ENCODE results near the gene TGM6.
A peak's percentile ranks its signal among the peaks of the same experiment; 100 is the strongest.
"Not testable (repeated sequence)": the region's sequence is repeated elsewhere in the genome, so short reads cannot be mapped to it uniquely, and the experiment has no call there.

The TGM6 gene

GRCh38 chr20:2399390-2399789, 18.7 kb downstream of the TGM6 start:
- DNase-seq (ENCODE audit: low read depth): no peak

DNA sequence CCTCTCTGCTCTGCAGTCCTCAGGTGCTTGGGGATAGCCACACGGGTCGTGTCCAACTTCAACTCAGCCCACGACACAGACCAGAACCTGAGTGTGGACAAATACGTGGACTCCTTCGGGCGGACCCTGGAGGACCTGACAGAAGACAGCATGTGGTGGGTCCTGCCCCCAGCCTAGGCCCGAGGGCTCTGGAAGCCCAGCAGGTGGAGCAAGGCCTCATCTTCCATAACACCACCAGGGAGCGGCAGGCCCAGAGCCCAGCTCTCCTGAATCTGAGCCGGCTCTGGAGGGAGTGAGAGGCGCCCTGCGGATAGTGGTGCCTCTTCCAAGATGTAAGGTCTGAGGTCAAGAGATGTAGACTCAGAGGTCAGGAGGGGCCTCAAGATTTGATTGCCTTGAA, 19.6 kb downstream of the TGM6 start:
- no peak for DNase-seq (ENCODE audit: low read depth)

- no peak for DNase-seq (ENCODE audit: low read depth)
Observed at GRCh38 chr20:2401527-2401926, 20.8 kb downstream of the TGM6 start.

DNA sequence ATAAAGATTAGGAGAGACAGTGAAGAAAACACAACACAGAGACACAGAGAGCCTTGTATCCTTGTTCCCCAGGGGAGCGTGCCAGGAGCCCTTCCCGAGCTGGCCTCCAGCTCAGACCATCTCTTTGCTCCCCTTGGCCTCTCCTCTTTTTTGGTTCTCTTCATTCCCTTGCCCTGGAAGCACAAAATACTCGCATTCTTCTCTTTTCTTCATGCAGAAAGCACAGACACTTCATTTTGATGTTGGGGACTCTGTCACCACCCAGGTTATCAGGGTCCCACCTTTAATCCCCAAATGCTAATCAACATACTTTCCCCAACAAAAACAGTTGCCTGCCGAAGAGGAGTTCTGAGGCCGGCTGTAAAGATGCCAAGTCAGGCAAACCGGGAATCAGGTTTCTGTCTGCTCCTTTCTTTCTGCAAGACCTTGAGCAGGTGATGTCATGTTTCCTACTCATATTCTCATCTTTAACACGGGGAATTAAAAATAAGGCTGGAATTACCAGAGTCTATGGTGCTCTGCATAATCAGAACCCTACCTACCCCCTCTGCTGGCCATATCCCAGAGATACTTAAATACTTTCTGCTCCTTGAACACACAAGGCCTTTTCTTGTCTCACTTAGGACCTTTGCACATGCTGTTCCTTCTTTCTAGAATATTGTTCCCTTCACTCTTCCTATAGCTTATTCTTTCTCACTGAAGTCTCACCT, 21.7 kb downstream of the TGM6 start:
- DNase-seq (ENCODE audit: low read depth): no peak

- no peak for DNase-seq (ENCODE audit: low read depth)
Observed at GRCh38 chr20:2403291-2404052, 22.8 kb downstream of the TGM6 start.

DNA sequence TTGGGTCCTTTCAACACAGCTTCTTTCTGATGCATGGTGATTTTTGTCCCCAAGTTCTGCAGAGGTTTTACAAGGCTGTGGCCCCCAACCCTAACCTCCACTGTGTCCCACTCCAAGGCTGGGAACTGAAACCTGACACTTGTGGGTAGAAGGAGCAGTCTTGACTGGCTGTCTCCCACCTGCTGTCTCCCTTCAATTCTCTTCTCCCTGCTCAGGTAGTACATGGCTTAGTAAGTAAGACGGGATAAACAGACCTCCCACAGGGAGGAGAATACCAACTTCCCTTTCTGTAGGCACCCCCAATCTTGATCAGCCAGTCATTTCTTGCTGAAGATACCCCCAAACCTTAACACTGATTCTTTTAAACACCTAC, 25.0 kb downstream of the TGM6 start:
- no peak for DNase-seq (ENCODE audit: low read depth)

GRCh38 chr20:2407355-2407754, 26.7 kb downstream of the TGM6 start:
- not testable (repeated sequence) for DNase-seq (ENCODE audit: low read depth)

GRCh38 chr20:2408111-2408510, 27.4 kb downstream of the TGM6 start:
- DNase-seq (ENCODE audit: low read depth): no peak

DNA sequence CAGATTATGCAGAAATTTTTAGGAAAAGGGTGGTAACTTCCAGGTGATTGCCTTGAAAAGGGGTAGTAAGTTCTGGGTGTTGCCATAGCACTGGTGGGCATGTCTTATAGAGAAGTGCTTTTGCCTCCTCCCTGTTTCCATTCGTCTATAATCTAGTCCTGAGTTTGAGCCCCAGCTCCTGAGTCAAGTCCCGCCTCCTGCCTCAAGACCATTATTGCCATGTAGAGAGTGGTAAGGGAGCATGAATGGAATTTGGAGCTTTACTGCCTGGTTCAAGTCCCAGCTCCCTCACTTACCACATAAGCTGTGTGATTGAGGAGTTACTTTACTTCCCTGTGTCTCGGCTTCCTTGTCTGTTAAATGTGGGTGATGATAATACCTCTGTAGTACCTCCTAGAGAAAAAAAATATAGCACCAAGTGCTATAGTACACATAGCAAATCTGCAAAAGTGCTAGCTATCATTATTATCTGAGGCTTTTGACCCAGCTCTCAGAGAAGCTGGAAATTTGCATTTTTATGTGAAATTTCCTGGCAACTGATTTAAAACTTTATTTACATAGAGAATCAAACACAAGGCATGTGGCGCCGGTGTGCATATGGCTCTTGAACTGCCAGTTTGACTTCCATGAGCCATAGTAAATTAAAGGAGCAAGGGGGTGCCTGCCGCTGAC, 36.0 kb downstream of the TGM6 start:
- DNase-seq (ENCODE audit: low read depth): no peak

GRCh38 chr20:2417213-2417541, 36.5 kb downstream of the TGM6 start:
- DNase-seq (ENCODE audit: low read depth): no peak

DNA sequence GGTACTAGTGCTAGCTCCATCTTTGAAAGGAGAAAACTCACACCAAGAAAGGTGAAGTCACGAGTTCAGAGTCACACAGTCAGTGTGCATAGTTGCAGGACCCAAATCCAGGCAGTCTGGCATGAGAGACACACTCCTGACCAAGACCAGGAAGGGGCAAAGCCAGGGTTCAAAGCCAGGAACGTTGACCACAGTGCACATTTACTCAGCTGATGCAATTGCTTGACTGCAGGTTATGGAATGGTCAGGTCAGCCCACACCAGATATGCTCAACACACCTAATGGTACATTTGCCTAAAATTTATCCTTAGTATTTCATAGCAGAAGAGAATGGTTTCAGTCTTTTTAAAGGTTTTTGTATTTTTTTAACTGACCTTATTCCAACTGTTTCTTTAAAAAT, 37.7 kb downstream of the TGM6 start:
- no peak for DNase-seq (ENCODE audit: low read depth)

GRCh38 chr20:2420510-2420909, 39.8 kb downstream of the TGM6 start:
- no peak for DNase-seq (ENCODE audit: low read depth)

DNA sequence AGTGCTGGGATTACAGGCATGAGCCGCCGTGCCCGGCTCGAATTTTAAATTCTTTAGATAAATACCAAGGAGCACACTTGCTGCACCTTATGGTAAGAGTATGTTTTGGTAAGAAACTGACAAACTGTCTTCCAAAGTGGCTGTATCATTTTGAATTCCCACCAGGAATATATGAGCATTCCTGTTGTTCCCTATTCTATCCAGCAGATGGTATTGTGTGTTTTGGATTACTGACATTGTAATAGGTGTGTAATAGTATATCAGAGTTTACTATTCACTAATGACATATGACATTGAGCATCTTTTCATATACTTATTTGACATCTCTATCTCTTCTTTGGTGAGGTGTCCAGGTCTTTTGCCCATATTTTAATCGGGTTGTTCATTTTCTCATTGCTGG, 40.5 kb downstream of the TGM6 start:
- DNase-seq (ENCODE audit: low read depth): no peak

DNA sequence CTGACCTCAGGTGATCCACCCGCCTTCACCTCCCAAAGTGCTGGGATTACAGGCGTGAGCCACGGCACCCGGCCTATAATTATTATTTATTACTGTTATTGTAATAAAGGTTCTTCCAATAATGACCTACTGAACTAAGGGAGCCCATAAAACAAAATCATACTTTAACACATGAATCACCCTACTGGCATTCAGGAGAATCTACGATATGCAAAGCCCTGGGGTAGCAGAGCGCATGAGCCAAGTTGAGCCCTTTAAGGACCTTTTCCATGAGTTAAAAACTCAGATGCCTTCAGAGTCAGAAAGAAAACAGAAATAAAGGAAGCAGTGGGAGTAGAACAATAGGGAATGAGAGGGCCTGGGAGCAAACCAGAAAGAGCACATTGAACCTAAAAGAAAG, 48.4 kb downstream of the TGM6 start:
- DNase-seq (ENCODE audit: low read depth): no peak

- DNase-seq (ENCODE audit: low read depth): no peak
Observed at GRCh38 chr20:2430538-2430937, 49.8 kb downstream of the TGM6 start.

- no peak for DNase-seq (ENCODE audit: low read depth)
Observed at GRCh38 chr20:2431185-2431584, 50.5 kb downstream of the TGM6 start.

DNA sequence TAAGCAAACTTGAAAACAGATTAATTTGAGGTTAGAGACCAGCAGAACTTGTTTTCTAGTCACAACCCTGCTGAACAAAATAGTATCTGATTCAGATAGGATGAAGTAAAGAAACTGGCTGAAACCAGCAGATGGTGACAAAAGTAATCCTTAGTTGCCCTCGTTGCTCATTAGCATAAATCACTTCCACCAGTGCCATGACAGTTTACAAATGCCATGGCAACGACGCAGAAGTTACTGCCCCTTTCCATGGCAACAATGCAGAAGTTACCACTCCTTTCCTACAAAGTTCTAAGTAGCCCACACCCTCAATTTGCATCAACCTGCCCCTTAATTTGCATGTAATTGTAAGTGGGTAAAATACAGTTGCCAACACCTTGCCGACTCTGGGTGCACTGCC, 66.1 kb downstream of the TGM6 start:
- DNase-seq (ENCODE audit: low read depth): no peak

- DNase-seq (ENCODE audit: low read depth): no peak
Observed at GRCh38 chr20:2449386-2449785, 68.7 kb downstream of the TGM6 start.

GRCh38 chr20:2451422-2451821, 70.7 kb downstream of the TGM6 start:
- DNase-seq (ENCODE audit: low read depth): no peak

- peak; percentile 38 for DNase-seq (ENCODE audit: low read depth)
Observed at GRCh38 chr20:2451939-2452732, 71.4 kb downstream of the TGM6 start.

- DNase-seq (ENCODE audit: low read depth): no peak
Observed at GRCh38 chr20:2453792-2454191, 73.1 kb downstream of the TGM6 start.

GRCh38 chr20:2455771-2456497, 75.2 kb downstream of the TGM6 start:
- DNase-seq (ENCODE audit: low read depth): no peak
